Measurements from ENCODE around the gene SMC1A. TPM values are rescaled to one million over a fixed set of nuclear protein-coding genes. Genes with fewer than 3 reads are reported as not detected.
"Not testable (repeated sequence)": the region's sequence is repeated elsewhere in the genome, so short reads cannot be mapped to it uniquely, and the experiment has no call there.

Gene SMC1A
- total and polyA plus RNA-seq, 5 experiments from 2014 or later, result 52.3 to 68.0 (median 64.8) TPM

- not testable (repeated sequence) for H3K27me3 Mint-ChIP-seq, DNase-seq, H3K9me3 Mint-ChIP-seq, ATAC-seq
- H3K4me1 Mint-ChIP-seq, result peaks cover 13 to 38% (median 34%) of the 10 kb centered on the region in 4 donors
- peak overlapping the region; percentile 15 to 98 (median 77) for H3K4me3 Mint-ChIP-seq
- H3K27ac Mint-ChIP-seq, result peak overlapping the region in 5 of 10 donors; percentile 24 to 99 (median 98)
- peaks cover 0 to 17% (median 0%) of the 10 kb centered on the region in 3 donors for H3K36me3 Mint-ChIP-seq
- POLR2A ChIA-PET, result interaction anchor here (0.7 kb wide), 1 partner anchor 29 kb away, joined by 4 read pairs; no protein-coding TSS in a partner anchor
Measured at GRCh38 chrX:53420351-53420750, 2.1 kb downstream of the SMC1A start.

- DNase-seq, result no peak
- no peak overlapping the region for H3K27ac Mint-ChIP-seq
- H3K9me3 Mint-ChIP-seq, result no peaks in the 10 kb centered on the region
- peaks cover 5 to 71% (median 10%) of the 10 kb centered on the region in 3 donors for H3K36me3 Mint-ChIP-seq
- ATAC-seq, result no peak
- H3K4me3 Mint-ChIP-seq, result no peak overlapping the region
- H3K27me3 Mint-ChIP-seq, result no peaks in the 10 kb centered on the region
- POLR2A ChIA-PET, result no interaction called here
- peaks cover 4 to 10% (median 8%) of the 10 kb centered on the region in 4 donors for H3K4me1 Mint-ChIP-seq
Measured at GRCh38 chrX:53412446-53412845, 10.0 kb downstream of the SMC1A start.

GRCh38 chrX:53403535-53403934, 18.9 kb downstream of the SMC1A start:
- no peaks in the 10 kb centered on the region for H3K9me3 Mint-ChIP-seq
- POLR2A ChIA-PET, result interaction anchor here (1.2 kb wide), 1 partner anchor 19 kb away, joined by 8 read pairs; the partner anchor contains the start of gene RIBC1
- H3K4me3 Mint-ChIP-seq, result no peak overlapping the region
- H3K27ac Mint-ChIP-seq, result no peak overlapping the region
- no peaks in the 10 kb centered on the region for H3K27me3 Mint-ChIP-seq
- ATAC-seq, result no peak
- peaks cover 0 to 83% (median 4%) of the 10 kb centered on the region in 3 donors for H3K36me3 Mint-ChIP-seq
- no peak for DNase-seq
- no peaks in the 10 kb centered on the region for H3K4me1 Mint-ChIP-seq

- H3K27ac Mint-ChIP-seq, result no peak overlapping the region
- peaks cover 4 to 87% (median 8%) of the 10 kb centered on the region in 3 donors for H3K36me3 Mint-ChIP-seq
- POLR2A ChIA-PET, result no interaction called here
- DNase-seq (no peak), ATAC-seq (no peak)
- no peaks in the 10 kb centered on the region for H3K9me3 Mint-ChIP-seq
- no peaks in the 10 kb centered on the region for H3K27me3 Mint-ChIP-seq
- H3K4me3 Mint-ChIP-seq, result no peak overlapping the region
- peaks cover 0 to 7% (median 2%) of the 10 kb centered on the region in 4 donors for H3K4me1 Mint-ChIP-seq
Measured at GRCh38 chrX:53398216-53398615, 24.2 kb downstream of the SMC1A start.

- H3K27ac Mint-ChIP-seq, result peak overlapping the region in 4 of 10 donors; percentile 23 to 83 (median 58)
- no peaks in the 10 kb centered on the region for H3K9me3 Mint-ChIP-seq
- POLR2A ChIA-PET, result no interaction called here
- H3K4me1 Mint-ChIP-seq, result peaks cover 0 to 7% (median 2%) of the 10 kb centered on the region in 4 donors
- no peak overlapping the region for H3K4me3 Mint-ChIP-seq
- DNase-seq (no peak), ATAC-seq (no peak)
- H3K27me3 Mint-ChIP-seq, result no peaks in the 10 kb centered on the region
- peaks cover 4 to 77% (median 8%) of the 10 kb centered on the region in 3 donors for H3K36me3 Mint-ChIP-seq
Measured at GRCh38 chrX:53395605-53396298, 26.7 kb downstream of the SMC1A start.

- POLR2A ChIA-PET, result no interaction called here
- DNase-seq (no peak), ATAC-seq (no peak)
- H3K4me1 Mint-ChIP-seq, result peaks cover 0 to 1% (median 0%) of the 10 kb centered on the region in 4 donors
- peaks cover 3 to 71% (median 5%) of the 10 kb centered on the region in 3 donors for H3K36me3 Mint-ChIP-seq
- no peak overlapping the region for H3K27ac Mint-ChIP-seq
- H3K9me3 Mint-ChIP-seq, result no peaks in the 10 kb centered on the region
- H3K27me3 Mint-ChIP-seq, result no peaks in the 10 kb centered on the region
- peak overlapping the region in 1 of 10 donors; percentile 43 for H3K4me3 Mint-ChIP-seq
Measured at GRCh38 chrX:53383376-53384076, 38.9 kb downstream of the SMC1A start.

- Mint-ChIP-seq H3K4me1 (no peaks in the 10 kb centered on the region), H3K9me3 (no peaks in the 10 kb centered on the region), H3K27me3 (no peaks in the 10 kb centered on the region), H3K4me3 (no peak overlapping the region), H3K27ac (peak overlapping the region in 3 of 10 donors; percentile 28 to 54 (median 52)), H3K36me3 (peaks cover 3 to 50% (median 5%) of the 10 kb centered on the region in 3 donors)
- POLR2A ChIA-PET, result no interaction called here
- no peak for ATAC-seq
- DNase-seq, result no peak
Measured at GRCh38 chrX:53379747-53380146, 42.7 kb downstream of the SMC1A start.

GRCh38 chrX:53379008-53379710, 43.3 kb downstream of the SMC1A start:
- Mint-ChIP-seq H3K27me3 (no peaks in the 10 kb centered on the region), H3K9me3 (no peaks in the 10 kb centered on the region), H3K36me3 (peaks cover 3 to 44% (median 5%) of the 10 kb centered on the region in 3 donors), H3K4me3 (no peak overlapping the region), H3K4me1 (peaks cover 0 to 5% (median 2%) of the 10 kb centered on the region in 4 donors), H3K27ac (peak overlapping the region in 1 of 10 donors; percentile 54)
- POLR2A ChIA-PET, result no interaction called here
- ATAC-seq (no peak), DNase-seq (no peak)

GRCh38 chrX:53377464-53377863, 45.0 kb downstream of the SMC1A start:
- Mint-ChIP-seq H3K9me3 (no peaks in the 10 kb centered on the region), H3K4me1 (peaks cover 0 to 7% (median 3%) of the 10 kb centered on the region in 4 donors), H3K27me3 (no peaks in the 10 kb centered on the region), H3K36me3 (peaks cover 3 to 34% (median 5%) of the 10 kb centered on the region in 3 donors), H3K4me3 (no peak overlapping the region), H3K27ac (no peak overlapping the region)
- ATAC-seq, result no peak
- no peak for DNase-seq
- POLR2A ChIA-PET, result no interaction called here

- H3K4me1 Mint-ChIP-seq, result peaks cover 0 to 7% (median 3%) of the 10 kb centered on the region in 4 donors
- POLR2A ChIA-PET, result no interaction called here
- H3K4me3 Mint-ChIP-seq, result no peak overlapping the region
- peaks cover 3 to 29% (median 5%) of the 10 kb centered on the region in 3 donors for H3K36me3 Mint-ChIP-seq
- H3K27ac Mint-ChIP-seq, result peak overlapping the region in 2 of 10 donors; percentile 32 to 65
- no peak for DNase-seq
- no peak for ATAC-seq
- H3K9me3 Mint-ChIP-seq, result no peaks in the 10 kb centered on the region
- no peaks in the 10 kb centered on the region for H3K27me3 Mint-ChIP-seq
Measured at GRCh38 chrX:53376888-53377287, 45.6 kb downstream of the SMC1A start.

GRCh38 chrX:53374923-53375322, 47.5 kb downstream of the SMC1A start:
- Mint-ChIP-seq H3K27me3 (no peaks in the 10 kb centered on the region), H3K4me1 (peaks cover 0 to 7% (median 3%) of the 10 kb centered on the region in 4 donors), H3K27ac (peak overlapping the region in 2 of 10 donors; percentile 2 to 12), H3K4me3 (no peak overlapping the region), H3K36me3 (peaks cover 0 to 13% (median 5%) of the 10 kb centered on the region in 3 donors), H3K9me3 (peaks cover 0 to 3% (median 0%) of the 10 kb centered on the region in 9 donors)
- no peak for DNase-seq
- ATAC-seq, result no peak
- POLR2A ChIA-PET, result no interaction called here

GRCh38 chrX:53374222-53374820, 48.1 kb downstream of the SMC1A start:
- POLR2A ChIA-PET, result no interaction called here
- ATAC-seq (no peak), DNase-seq (no peak)
- H3K27ac Mint-ChIP-seq, result peak overlapping the region in 4 of 10 donors; percentile 12 to 65 (median 42)
- H3K9me3 Mint-ChIP-seq, result peaks cover 0 to 3% (median 0%) of the 10 kb centered on the region in 9 donors
- peaks cover 0 to 7% (median 6%) of the 10 kb centered on the region in 3 donors for H3K36me3 Mint-ChIP-seq
- H3K4me1 Mint-ChIP-seq, result peaks cover 0 to 7% (median 3%) of the 10 kb centered on the region in 4 donors
- H3K4me3 Mint-ChIP-seq, result no peak overlapping the region
- no peaks in the 10 kb centered on the region for H3K27me3 Mint-ChIP-seq

Data from naive thymus-derived CD8-positive, alpha-beta T cell (primary cell).